ENCODE data around the gene TP73.

- TF ChIP-seq POLR2AphosphoS5 (IDR thresholded peaks at IDR 0.05; ENCODE audit: low read depth, low read length), result no peak
- TF ChIP-seq, protein P1, sequence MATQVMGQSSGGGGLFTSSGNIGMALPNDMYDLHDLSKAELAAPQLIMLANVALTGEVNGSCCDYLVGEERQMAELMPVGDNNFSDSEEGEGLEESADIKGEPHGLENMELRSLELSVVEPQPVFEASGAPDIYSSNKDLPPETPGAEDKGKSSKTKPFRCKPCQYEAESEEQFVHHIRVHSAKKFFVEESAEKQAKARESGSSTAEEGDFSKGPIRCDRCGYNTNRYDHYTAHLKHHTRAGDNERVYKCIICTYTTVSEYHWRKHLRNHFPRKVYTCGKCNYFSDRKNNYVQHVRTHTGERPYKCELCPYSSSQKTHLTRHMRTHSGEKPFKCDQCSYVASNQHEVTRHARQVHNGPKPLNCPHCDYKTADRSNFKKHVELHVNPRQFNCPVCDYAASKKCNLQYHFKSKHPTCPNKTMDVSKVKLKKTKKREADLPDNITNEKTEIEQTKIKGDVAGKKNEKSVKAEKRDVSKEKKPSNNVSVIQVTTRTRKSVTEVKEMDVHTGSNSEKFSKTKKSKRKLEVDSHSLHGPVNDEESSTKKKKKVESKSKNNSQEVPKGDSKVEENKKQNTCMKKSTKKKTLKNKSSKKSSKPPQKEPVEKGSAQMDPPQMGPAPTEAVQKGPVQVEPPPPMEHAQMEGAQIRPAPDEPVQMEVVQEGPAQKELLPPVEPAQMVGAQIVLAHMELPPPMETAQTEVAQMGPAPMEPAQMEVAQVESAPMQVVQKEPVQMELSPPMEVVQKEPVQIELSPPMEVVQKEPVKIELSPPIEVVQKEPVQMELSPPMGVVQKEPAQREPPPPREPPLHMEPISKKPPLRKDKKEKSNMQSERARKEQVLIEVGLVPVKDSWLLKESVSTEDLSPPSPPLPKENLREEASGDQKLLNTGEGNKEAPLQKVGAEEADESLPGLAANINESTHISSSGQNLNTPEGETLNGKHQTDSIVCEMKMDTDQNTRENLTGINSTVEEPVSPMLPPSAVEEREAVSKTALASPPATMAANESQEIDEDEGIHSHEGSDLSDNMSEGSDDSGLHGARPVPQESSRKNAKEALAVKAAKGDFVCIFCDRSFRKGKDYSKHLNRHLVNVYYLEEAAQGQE (IDR thresholded peaks at IDR 0.05; ENCODE audit: insufficient read depth in 1 of 2, low read depth in 2 of 2, low read length in 2 of 2), result no peak
Observed at GRCh38 chr1:3604997-3605823, 47.1 kb upstream of the TP73 start.
